H1 (cell line): ENCODE data around the gene CMIP.

Experiments
- CEBPB ChIP-seq: IDR thresholded peaks from 2 replicates; pipeline ENCODE4 v1.6.1; 2012; ENCODE audit warnings: low read depth, low read length
- EZH2 ChIP-seq: fragments of 200-600 bp; sonication (generic); IDR thresholded peaks from 2 replicates; pipeline ENCODE4 v1.7.1; 2012; ENCODE audit warnings: low read depth, mild to moderate bottlenecking, moderate library complexity, low read length, inconsistent platforms; ENCODE audit not compliant: severe bottlenecking
- POLR2A ChIP-seq, 2 experiments: IDR thresholded peaks; 1 replicate in 1 of 2; 2 replicates in 1 of 2; pipeline ENCODE4 v1.6.1; 2011; ENCODE audit warnings: low read depth in 2 of 2, low read length in 2 of 2, mild to moderate bottlenecking in 2 of 2; ENCODE audit errors: control extremely low read depth in 1 of 2
- POLR2AphosphoS5 ChIP-seq: IDR thresholded peaks from 2 replicates; pipeline ENCODE4 v1.6.1; 2011; ENCODE audit warnings: low read depth, low read length
- SIX5 ChIP-seq: IDR thresholded peaks from 2 replicates; pipeline ENCODE4 v1.6.1; 2011; ENCODE audit warnings: mild to moderate bottlenecking, low read depth, low read length

DNA sequence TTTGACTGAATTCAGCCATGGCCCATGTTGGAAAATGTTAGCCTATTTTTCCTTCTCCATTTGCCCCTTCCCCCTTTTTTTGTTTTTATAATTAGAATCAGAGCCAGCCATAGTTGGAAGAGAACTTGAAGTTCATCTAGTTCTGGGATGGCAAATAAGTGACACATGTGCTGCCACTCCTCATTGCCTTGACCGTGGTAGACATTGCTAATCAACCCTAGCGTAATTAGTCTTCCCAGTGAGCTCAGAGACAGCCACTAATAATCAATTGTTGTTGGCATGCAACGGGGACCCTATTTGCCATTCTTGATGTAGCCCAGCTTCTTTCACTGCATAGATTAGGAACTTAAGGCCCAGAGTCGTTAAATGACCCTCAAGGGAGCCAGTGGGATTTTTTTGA, 16.6 kb downstream of the CMIP start:
- TF ChIP-seq SIX5 (no peak), POLR2A (IDR thresholded peaks at IDR 0.05; ENCODE audit: control extremely low read depth in 1 of 2, low read depth in 2 of 2, low read length in 2 of 2) (no peak), POLR2AphosphoS5 (no peak), EZH2 (no peak), CEBPB (no peak)
